HepG2 (cell line): ENCODE data around the gene TRIM28. TPM values are rescaled to one million over a fixed set of nuclear protein-coding genes. Genes with fewer than 3 reads are reported as not detected.

ENCODE experiments used
- AGO2 ChIP-seq: fragments of 200-400 bp; formaldehyde crosslinking; optimal IDR thresholded peaks from 2 replicates; pipeline ENCODE3; 2017; ENCODE audit warnings: mild to moderate bottlenecking, low read depth, low read length, moderate library complexity
- ATF7-NPFF ChIP-seq: sonication (generic); formaldehyde crosslinking; IDR thresholded peaks from 2 replicates; pipeline ENCODE4 v1.8.1; 2023; ENCODE audit warnings: mild to moderate bottlenecking, low read depth, missing genetic modification reagents, moderate library complexity
- ATRX ChIP-seq: sonication (generic); formaldehyde crosslinking; IDR thresholded peaks from 2 replicates; pipeline ENCODE4 v1.4.0; 2020; ENCODE audit warnings: missing genetic modification reagents, borderline replicate concordance
- HOXA3 ChIP-seq: sonication (generic); formaldehyde crosslinking; IDR thresholded peaks from 2 replicates; pipeline ENCODE4 v1.5.0; 2020; ENCODE audit warnings: missing genetic modification reagents
- JUN ChIP-seq: sonication (generic); formaldehyde crosslinking; IDR thresholded peaks from 2 replicates; pipeline ENCODE4 v1.4.0; 2020; ENCODE audit warnings: mild to moderate bottlenecking, missing genetic modification reagents
- MAFF ChIP-seq: IDR thresholded peaks from 2 replicates; pipeline ENCODE4 v1.6.1; 2011; ENCODE audit warnings: low read depth, low read length, improper control_type of control experiment
- MBD4 ChIP-seq: IDR thresholded peaks from 2 replicates; pipeline ENCODE4 v1.6.1; 2012; ENCODE audit warnings: low read length, inconsistent platforms, borderline replicate concordance
- PAXIP1 ChIP-seq: sonication (generic); formaldehyde crosslinking; conservative IDR thresholded peaks from 2 replicates; pipeline ENCODE4 v1.4.0; 2020; ENCODE audit warnings: mild to moderate bottlenecking, missing genetic modification reagents, moderate library complexity
- SMARCE1 ChIP-seq: fragments of 450-650 bp; IDR thresholded peaks from 2 replicates; pipeline ENCODE4 v1.6.1; 2017; ENCODE audit warnings: borderline replicate concordance
- TCF12 ChIP-seq, 2 experiments: fragments of 450-650 bp in 1 of 2; sonication (generic) in 1 of 2; formaldehyde crosslinking in 1 of 2; IDR thresholded peaks; 2 replicates each; pipeline versions ENCODE4 v1.6.1 to v1.8.0; 2017 to 2022; ENCODE audit warnings: antibody characterized with exemption in 1 of 2, mild to moderate bottlenecking in 1 of 2, missing genetic modification reagents in 1 of 2, moderate library complexity in 1 of 2
- TEAD2 ChIP-seq: sonication (generic); formaldehyde crosslinking; IDR thresholded peaks from 2 replicates; pipeline ENCODE4 v1.9.0; 2021; ENCODE audit warnings: missing genetic modification reagents
- XBP1 ChIP-seq: sonication (generic); formaldehyde crosslinking; IDR thresholded peaks from 2 replicates; pipeline ENCODE4 v1.5.0; 2020; ENCODE audit warnings: missing genetic modification reagents
- ZFP1 ChIP-seq: IDR thresholded peaks from 2 replicates; pipeline ENCODE4 v1.6.1; 2016
- ZFP36L1 ChIP-seq: sonication (generic); formaldehyde crosslinking; IDR thresholded peaks from 2 replicates; pipeline ENCODE4 v1.8.0; 2022; ENCODE audit warnings: mild to moderate bottlenecking, missing genetic modification reagents, moderate library complexity
- ZFP36L2 ChIP-seq: sonication (generic); formaldehyde crosslinking; IDR thresholded peaks from 2 replicates; pipeline ENCODE4 v1.4.0; 2020; ENCODE audit warnings: missing genetic modification reagents
- ZNF142 ChIP-seq: sonication (generic); formaldehyde crosslinking; IDR thresholded peaks from 2 replicates; pipeline ENCODE4 v1.4.0; 2020; ENCODE audit warnings: missing genetic modification reagents
- ZNF224 ChIP-seq: sonication (generic); formaldehyde crosslinking; IDR thresholded peaks from 2 replicates; pipeline ENCODE4 v1.5.0; 2020; ENCODE audit warnings: mild to moderate bottlenecking, missing genetic modification reagents
- ZNF274 ChIP-seq: sonication (generic); formaldehyde crosslinking; IDR thresholded peaks from 2 replicates; pipeline ENCODE4 v1.5.1; 2020; ENCODE audit warnings: mild to moderate bottlenecking, missing genetic modification reagents
- ZNF556 ChIP-seq: sonication (generic); formaldehyde crosslinking; IDR thresholded peaks from 2 replicates; pipeline ENCODE4 v1.4.0; 2020; ENCODE audit warnings: mild to moderate bottlenecking, missing genetic modification reagents, borderline replicate concordance
- polyA plus RNA-seq, 8 experiments: library from polyadenylated mRNA; depleted of rRNA in 3 of 8; stranded (reverse) in 7 of 8; unstranded in 1 of 8; fragments of >200 nt; fragmentation: Illumina TruSeq in 4 of 8; extraction: Trizol in 4 of 8; gene quantifications; 2 replicates each; pipeline versions ENCODE4 v1.2.1 to v1.2.3, GENCODE V29; 2011 to 2016; ENCODE audit warnings: low read depth in 4 of 8, missing spikeins in 1 of 8, mixed read lengths in 1 of 8; ENCODE audit not compliant: insufficient read depth in 1 of 8
- total RNA-seq, 5 experiments: library from RNA; depleted of rRNA; stranded (reverse); fragments of >200 nt; fragmentation: Illumina TruSeq; extraction: Trizol; gene quantifications; 2 replicates each; pipeline ENCODE4 v1.2.3, GENCODE V29; 2016; ENCODE audit warnings: low read depth in 1 of 5

TRIM28 gene
- total and polyA plus RNA-seq, 2 of the 13 experiments (the other 11 are each of a cell fraction or from before 2014, with no cell fraction given): 361 to 439 TPM

- peak; percentile 85; the same call in 1 of the 2 replicates for TF ChIP-seq ZNF142 (CRISPR knock-in tag)
- TF ChIP-seq MBD4: no peak
- TF ChIP-seq HOXA3 (CRISPR knock-in tag): peak; percentile 98
- TF ChIP-seq ATF7-NPFF: peak; percentile 62; the same call in 1 of the 2 replicates
- no peak for TF ChIP-seq TCF12 (IDR thresholded peaks at IDR 0.05)
- no peak for TF ChIP-seq TCF12 (CRISPR knock-in tag; IDR thresholded peaks at IDR 0.05)
- 0 out of 2 replicates have a peak, but pooled peaks have one; percentile 11 for TF ChIP-seq ZNF556
- no peak for TF ChIP-seq ZFP1 (CRISPR knock-in tag)
- no peak for TF ChIP-seq ATRX
- TF ChIP-seq ZNF274: peak; percentile 90
- no peak for TF ChIP-seq XBP1
- peak; percentile 96 for TF ChIP-seq AGO2
- peak; percentile 78; the same call in 1 of the 2 replicates for TF ChIP-seq ZNF224 (CRISPR knock-in tag)
- TF ChIP-seq SMARCE1: no peak
- TF ChIP-seq ZFP36L1 (CRISPR knock-in tag): 0 out of 2 replicates have a peak, but pooled peaks have one; percentile 47
- TF ChIP-seq PAXIP1 (CRISPR knock-in tag): no peak
- no peak for TF ChIP-seq MAFF
- TF ChIP-seq TEAD2 (CRISPR knock-in tag): no peak
- no peak; the same call in 1 of the 2 replicates for TF ChIP-seq JUN (CRISPR knock-in tag)
- no peak for TF ChIP-seq ZFP36L2 (CRISPR knock-in tag)
These were observed 14.9 kb downstream of the TRIM28 start (continued) for GRCh38 chr19:58558623-58559274.
